GM21381 (cell line): ENCODE results near the gene POGLUT2.

ENCODE experiments used
- ATAC-seq: cut with Tn5 transposase; IDR thresholded peaks from one replicate; pipeline ENCODE4 v1.9.1; 2021; ENCODE audit warnings: mild to moderate bottlenecking, moderate library complexity; ENCODE audit not compliant: unreplicated experiment

POGLUT2 gene

GRCh38 chr13:102771298-102772041 lies 27.3 kb downstream of the POGLUT2 start:
- no peak for ATAC-seq

DNA sequence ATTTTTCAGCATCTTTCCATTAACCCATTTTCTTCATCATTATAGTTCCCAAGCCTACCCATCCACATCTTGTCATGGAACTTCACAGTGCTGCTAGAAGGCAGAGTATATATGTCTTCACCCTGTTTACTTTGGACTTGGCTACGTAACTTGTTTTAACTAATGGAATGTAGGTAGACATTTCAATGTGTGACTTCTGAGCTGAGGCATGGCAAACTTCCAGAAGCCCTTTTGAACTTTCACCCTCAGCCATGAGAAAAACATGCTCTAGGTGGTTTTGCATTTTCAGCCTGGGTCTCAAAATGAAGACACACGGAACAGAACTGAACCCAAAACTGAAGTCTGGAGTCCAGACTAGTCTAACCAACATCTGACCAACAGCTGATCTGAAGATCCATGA lies 28.3 kb downstream of the POGLUT2 start:
- ATAC-seq = no peak

- ATAC-seq = no peak
These were observed 29.1 kb downstream of the POGLUT2 start for GRCh38 chr13:102769679-102770078.

GRCh38 chr13:102768909-102769308 lies 29.9 kb downstream of the POGLUT2 start:
- no peak for ATAC-seq

DNA sequence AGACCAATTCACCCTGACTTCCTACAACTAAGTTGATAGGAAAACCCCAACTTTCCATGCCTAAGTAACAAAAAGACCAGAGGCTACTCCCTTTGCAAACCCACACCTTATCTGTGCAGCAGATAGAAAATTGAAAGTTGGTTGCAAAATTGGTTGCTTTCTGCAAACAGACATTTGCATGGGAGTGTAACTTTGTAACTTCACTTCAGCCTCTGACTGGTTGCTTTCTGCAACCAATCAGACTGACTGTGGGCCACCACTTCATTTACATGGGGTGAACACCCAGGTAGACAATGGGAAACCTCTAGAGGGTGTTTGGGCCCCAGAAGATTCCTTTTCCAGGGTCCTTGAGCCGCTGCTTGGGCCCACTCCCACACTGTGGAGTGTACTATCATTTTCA lies 35.0 kb downstream of the POGLUT2 start:
- no peak for ATAC-seq

GRCh38 chr13:102761071-102761470 lies 37.7 kb downstream of the POGLUT2 start:
- no peak for ATAC-seq

GRCh38 chr13:102758842-102759241 lies 39.9 kb downstream of the POGLUT2 start:
- no peak for ATAC-seq

GRCh38 chr13:102757006-102757405 lies 41.8 kb downstream of the POGLUT2 start:
- no peak for ATAC-seq

DNA sequence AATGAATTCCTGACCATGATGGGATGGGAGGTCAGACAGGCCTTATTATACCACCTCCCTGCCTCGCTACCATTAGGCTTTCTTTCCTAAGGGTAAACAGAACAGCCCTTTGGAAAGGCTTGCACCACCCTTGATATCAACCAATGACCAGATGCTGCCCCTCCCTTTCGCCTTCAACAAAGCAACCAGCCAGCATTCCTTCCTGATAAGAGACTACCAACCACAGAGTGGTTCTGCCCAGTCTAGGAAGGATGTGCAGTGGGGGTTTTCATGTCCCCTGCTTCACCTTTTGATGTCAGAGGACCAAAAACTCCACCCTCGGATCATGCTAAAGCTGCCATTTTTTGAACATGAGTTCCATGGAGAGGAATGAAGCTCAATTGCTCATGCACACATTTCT lies 46.9 kb downstream of the POGLUT2 start:
- no peak for ATAC-seq

DNA sequence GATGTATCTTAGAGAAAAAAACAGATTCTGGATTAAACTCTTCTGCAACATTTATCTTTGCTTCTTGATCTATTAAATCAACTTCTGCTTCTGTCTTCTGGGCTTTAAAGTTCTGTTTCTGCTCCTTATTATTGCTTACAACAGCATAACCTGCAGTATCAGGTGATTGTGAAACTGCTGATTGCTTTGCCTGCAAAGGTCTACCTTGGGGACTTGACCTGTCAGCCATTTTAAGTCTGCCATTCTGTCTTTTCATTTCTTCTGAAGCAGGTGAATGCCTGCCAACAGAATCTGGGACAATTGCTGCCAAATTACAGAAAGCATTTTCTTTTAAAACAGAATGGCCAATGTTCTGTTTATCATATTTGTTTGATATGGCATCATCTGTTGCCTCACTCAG lies 56.3 kb downstream of the POGLUT2 start:
- no peak for ATAC-seq

GRCh38 chr13:102742101-102742500 lies 56.7 kb downstream of the POGLUT2 start:
- ATAC-seq = no peak
